SK-N-SH (cell line): ENCODE data around the gene CDR2. TPM values are rescaled to one million over a fixed set of nuclear protein-coding genes. Genes with fewer than 3 reads are reported as not detected.

Experiments used
- CTCF ChIA-PET: fragments of 300-600, 350-600 bp; formaldehyde crosslinking; extraction: SDS; loops from one replicate; lab custom pipeline; 2021; lab: Yijun Ruan, JAX
- POLR2A ChIA-PET: fragments of 350-600 bp; sonication (Branson Sonifier 250); formaldehyde crosslinking; extraction: SDS; loops from one replicate; lab custom pipeline; 2020; ENCODE audit warnings: antibody characterized with exemption, inconsistent platforms; lab: Yijun Ruan, JAX
- DNase-seq: peaks from one replicate; pipeline ENCODE4 v3.0.0; 2012
- H2AFZ ChIP-seq: fragments of 200-600 bp; sonication (generic); 2 replicates; pipeline ENCODE4 v1.8.1; 2016; ENCODE audit warnings: antibody characterized with exemption, mild to moderate bottlenecking, low read depth
- H3F3A ChIP-seq: fragments of 200-600 bp; sonication (generic); replicated peaks from 2 replicates; pipeline ENCODE3; 2016; ENCODE audit warnings: antibody characterized with exemption, mild to moderate bottlenecking; ENCODE audit not compliant: insufficient read depth
- H3K27ac ChIP-seq, 2 experiments: fragments of 200-500 bp in 1 of 2; fragments of 200-600 bp in 1 of 2; sonication (Bioruptor generic) in 1 of 2; sonication (generic), shearing (Covaris generic) in 1 of 2; 2 replicates each; pipeline versions ENCODE4 v1.5.1 to v1.6.1; 2014 to 2016; ENCODE audit warnings: low read depth in 2 of 2, inconsistent platforms in 1 of 2, low read length in 1 of 2, mild to moderate bottlenecking in 1 of 2, mixed read lengths in 1 of 2
- H3K27me3 ChIP-seq: fragments of 200-600 bp; sonication (generic), shearing (Covaris generic); 2 replicates; pipeline ENCODE4 v1.6.1; 2016; ENCODE audit warnings: mixed run types; ENCODE audit not compliant: insufficient read depth
- H3K36me3 ChIP-seq, 2 experiments: fragments of 200-500 bp in 1 of 2; fragments of 200-600 bp in 1 of 2; sonication (Bioruptor generic) in 1 of 2; sonication (generic) in 1 of 2; replicated peaks in 1 of 2; 2 replicates each; pipeline versions ENCODE3 to v1.5.1; 2014 to 2016; ENCODE audit warnings: low read length in 1 of 2, mild to moderate bottlenecking in 1 of 2; ENCODE audit not compliant: insufficient read depth in 2 of 2, control insufficient read depth in 1 of 2
- H3K4me1 ChIP-seq, 2 experiments: fragments of 200-500 bp in 1 of 2; fragments of 200-600 bp in 1 of 2; sonication (Bioruptor generic) in 1 of 2; sonication (generic), shearing (Covaris generic) in 1 of 2; 2 replicates each; pipeline versions ENCODE4 v1.5.1 to v1.6.1; 2014 to 2016; ENCODE audit warnings: low read depth in 1 of 2, low read length in 1 of 2, mixed run types in 1 of 2; ENCODE audit not compliant: insufficient read depth in 2 of 2, control insufficient read depth in 1 of 2
- H3K4me2 ChIP-seq: fragments of 200-600 bp; sonication (generic), shearing (Covaris generic); 2 replicates; pipeline ENCODE4 v1.6.1; 2017; ENCODE audit warnings: mixed run types
- H3K4me3 ChIP-seq, 2 experiments: fragments of 200-500 bp in 1 of 2; fragments of 200-600 bp in 1 of 2; sonication (Bioruptor generic) in 1 of 2; sonication (generic), shearing (Covaris generic) in 1 of 2; 2 replicates each; pipeline versions ENCODE4 v1.5.1 to v1.8.1; 2014 to 2016; ENCODE audit warnings: low read depth in 2 of 2, inconsistent platforms in 1 of 2, low read length in 1 of 2, mild to moderate bottlenecking in 1 of 2, mixed read lengths in 1 of 2, moderate library complexity in 1 of 2
- H3K79me2 ChIP-seq: fragments of 200-600 bp; sonication (generic); 2 replicates; pipeline ENCODE4 v1.8.1; 2017; ENCODE audit warnings: mild to moderate bottlenecking; ENCODE audit not compliant: insufficient read depth
- H3K9ac ChIP-seq: fragments of 200-600 bp; sonication (generic); 2 replicates; pipeline ENCODE4 v1.6.1; 2017; ENCODE audit warnings: mixed run types
- H3K9me2 ChIP-seq: fragments of 200-600 bp; sonication (generic); 2 replicates; pipeline ENCODE4 v1.6.1; 2017; ENCODE audit warnings: mixed run types
- H3K9me3 ChIP-seq: fragments of 200-600 bp; sonication (generic); 2 replicates; pipeline ENCODE4 v1.6.1; 2017; ENCODE audit warnings: mixed run types, mild to moderate bottlenecking, moderate library complexity
- H4K20me1 ChIP-seq: fragments of 200-600 bp; sonication (generic); 2 replicates; pipeline ENCODE4 v1.6.1; 2017; ENCODE audit warnings: mild to moderate bottlenecking, mixed run types; ENCODE audit not compliant: insufficient read depth
- ELF1 ChIP-seq: IDR thresholded peaks from 2 replicates; pipeline ENCODE4 v1.4.0; 2012
- EP300 ChIP-seq, 2 experiments: IDR thresholded peaks; 2 replicates each; pipeline versions ENCODE4 v1.4.0 to v1.6.1; 2012; ENCODE audit warnings: borderline replicate concordance in 1 of 2, low read depth in 1 of 2, low read length in 1 of 2
- EZH2phosphoT487 ChIP-seq: fragments of 200-600 bp; sonication (generic); IDR thresholded peaks from 2 replicates; pipeline ENCODE4 v1.6.1; 2017; ENCODE audit warnings: low read depth, mixed run types, mild to moderate bottlenecking, antibody characterized with exemption, moderate library complexity, borderline replicate concordance
- FOSL2 ChIP-seq: IDR thresholded peaks from 2 replicates; pipeline ENCODE4 v1.4.0; 2012; ENCODE audit warnings: low read depth, mild to moderate bottlenecking, moderate library complexity, borderline replicate concordance
- FOXM1 ChIP-seq: IDR thresholded peaks from 2 replicates; pipeline ENCODE4 v1.4.0; 2012; ENCODE audit warnings: low read depth, mild to moderate bottlenecking
- GATA2 ChIP-seq: sonication (generic); formaldehyde crosslinking; IDR thresholded peaks from 2 replicates; pipeline ENCODE4 v1.5.0; 2020; ENCODE audit warnings: mild to moderate bottlenecking, missing genetic modification reagents
- MXI1 ChIP-seq: IDR thresholded peaks from 2 replicates; pipeline ENCODE4 v1.6.1; 2012; ENCODE audit warnings: mild to moderate bottlenecking, low read depth, low read length, improper control_type of control experiment
- NFIC ChIP-seq: IDR thresholded peaks from 2 replicates; pipeline ENCODE4 v1.4.0; 2012; ENCODE audit warnings: borderline replicate concordance
- NRF1 ChIP-seq: IDR thresholded peaks from 2 replicates; pipeline ENCODE4 v1.6.1; 2012; ENCODE audit warnings: low read depth, mild to moderate bottlenecking, low read length
- RCOR1 ChIP-seq: fragments of 150-350 bp; IDR thresholded peaks from 2 replicates; pipeline ENCODE4 v1.6.1; 2017; ENCODE audit warnings: antibody characterized with exemption, low read length
- RXRA ChIP-seq: IDR thresholded peaks from 2 replicates; pipeline ENCODE4 v1.4.0; 2012; ENCODE audit warnings: low read depth, mild to moderate bottlenecking, borderline replicate concordance
- SMC3 ChIP-seq: IDR thresholded peaks from 2 replicates; pipeline ENCODE4 v1.6.1; 2012; ENCODE audit warnings: low read depth, low read length, improper control_type of control experiment
- TAF1 ChIP-seq: IDR thresholded peaks from 2 replicates; pipeline ENCODE4 v1.6.1; 2012; ENCODE audit warnings: low read depth, mild to moderate bottlenecking, low read length, moderate library complexity, borderline replicate concordance
- TEAD4 ChIP-seq: IDR thresholded peaks from 2 replicates; pipeline ENCODE4 v1.4.0; 2012; ENCODE audit warnings: mild to moderate bottlenecking, borderline replicate concordance; ENCODE audit not compliant: insufficient read depth
- WGBS: methylation state at CpG from one replicate; pipeline ENCODE4 v1.1.6; 2017; ENCODE audit warnings: low lambda C conversion rate; 5-methylcytosine and 5-hydroxymethylcytosine counted together
- polyA plus RNA-seq, 3 experiments: library from polyadenylated mRNA; depleted of rRNA; stranded (reverse); fragments of >200 nt; gene quantifications; 2 replicates each; pipeline ENCODE4 v1.2.3, GENCODE V29; 2012
- TF ChIP-seq, protein P1 (sequence below): fragments of 150-350 bp; IDR thresholded peaks from 2 replicates; pipeline ENCODE4 v1.6.1; 2016; ENCODE audit warnings: mild to moderate bottlenecking, low read depth, low read length
- TF ChIP-seq, protein P2 (sequence below): fragments of 150-350 bp; IDR thresholded peaks from 2 replicates; pipeline ENCODE4 v1.6.1; 2017; ENCODE audit warnings: antibody characterized with exemption, low read length, low read depth, borderline replicate concordance
- TF ChIP-seq, protein P3 (sequence below): fragments of 200-600 bp; sonication (generic); IDR thresholded peaks from 2 replicates; pipeline ENCODE4 v1.6.1; 2017; ENCODE audit warnings: antibody characterized with exemption, mild to moderate bottlenecking, moderate library complexity

The CDR2 gene
- polyA plus RNA-seq, 1 of the 3 experiments (the other 2 are of a cell fraction), result 30.3 TPM

DNA sequence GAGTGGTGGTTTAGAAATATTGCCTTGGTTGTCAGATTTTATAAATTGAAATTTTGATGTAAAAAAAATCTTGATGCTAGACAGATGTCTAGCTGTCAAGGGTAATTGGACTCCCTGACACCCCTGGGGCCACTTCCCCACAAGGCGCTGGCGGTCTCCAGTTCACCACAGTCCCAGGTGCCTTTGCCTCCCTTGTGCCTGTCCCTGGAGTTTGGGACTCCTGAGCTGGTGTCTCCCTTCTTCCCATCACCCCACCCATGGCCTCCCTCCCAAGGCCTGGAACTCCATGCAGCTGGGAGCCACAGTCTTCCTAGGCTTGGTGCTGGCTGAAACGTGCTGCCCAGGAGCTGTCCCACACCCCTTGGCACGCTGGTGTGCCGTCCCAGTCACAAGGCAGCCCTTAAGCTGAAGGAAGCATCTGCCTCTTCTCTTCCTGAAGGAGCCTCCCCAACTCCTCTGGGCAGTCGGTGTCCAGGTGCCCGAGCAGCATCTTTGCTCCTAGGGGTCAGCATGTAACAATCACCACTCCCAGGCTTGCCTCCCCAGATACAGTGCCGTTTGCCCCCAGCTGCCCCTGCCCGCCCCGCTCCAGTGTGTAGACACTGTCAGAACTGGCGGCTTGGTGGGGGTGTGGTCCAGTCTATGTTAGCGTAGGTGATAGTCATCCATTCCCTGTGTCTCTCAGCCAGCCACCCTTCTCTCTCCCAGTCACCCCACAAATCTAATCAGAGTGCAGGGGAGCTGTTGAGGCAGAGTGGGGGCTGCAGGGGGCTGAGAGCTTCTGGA, 51.1 kb downstream of the CDR2 start:
- CTCF ChIA-PET, result interaction anchor here (0.9 to 2.1 kb wide), 3 partner anchors 23 to 1134 kb away, joined by 3 to 8 read pairs (median 3); no protein-coding TSS in a partner anchor
- no peak for DNase-seq
- TF ChIP-seq, protein P1, sequence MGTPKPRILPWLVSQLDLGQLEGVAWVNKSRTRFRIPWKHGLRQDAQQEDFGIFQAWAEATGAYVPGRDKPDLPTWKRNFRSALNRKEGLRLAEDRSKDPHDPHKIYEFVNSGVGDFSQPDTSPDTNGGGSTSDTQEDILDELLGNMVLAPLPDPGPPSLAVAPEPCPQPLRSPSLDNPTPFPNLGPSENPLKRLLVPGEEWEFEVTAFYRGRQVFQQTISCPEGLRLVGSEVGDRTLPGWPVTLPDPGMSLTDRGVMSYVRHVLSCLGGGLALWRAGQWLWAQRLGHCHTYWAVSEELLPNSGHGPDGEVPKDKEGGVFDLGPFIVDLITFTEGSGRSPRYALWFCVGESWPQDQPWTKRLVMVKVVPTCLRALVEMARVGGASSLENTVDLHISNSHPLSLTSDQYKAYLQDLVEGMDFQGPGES, result no peak
- TF ChIP-seq GATA2 (CRISPR knock-in tag) (no peak), TEAD4 (no peak), FOXM1 (no peak), TAF1 (no peak), NFIC (no peak), RCOR1 (no peak), ELF1 (no peak), FOSL2 (no peak), RXRA (no peak), SMC3 (no peak), EZH2phosphoT487 (no peak), NRF1 (no peak), EP300 (IDR thresholded peaks at IDR 0.05; ENCODE audit: borderline replicate concordance in 1 of 2, low read depth in 1 of 2, low read length in 1 of 2) (no peak), MXI1 (no peak)
- TF ChIP-seq, protein P2, sequence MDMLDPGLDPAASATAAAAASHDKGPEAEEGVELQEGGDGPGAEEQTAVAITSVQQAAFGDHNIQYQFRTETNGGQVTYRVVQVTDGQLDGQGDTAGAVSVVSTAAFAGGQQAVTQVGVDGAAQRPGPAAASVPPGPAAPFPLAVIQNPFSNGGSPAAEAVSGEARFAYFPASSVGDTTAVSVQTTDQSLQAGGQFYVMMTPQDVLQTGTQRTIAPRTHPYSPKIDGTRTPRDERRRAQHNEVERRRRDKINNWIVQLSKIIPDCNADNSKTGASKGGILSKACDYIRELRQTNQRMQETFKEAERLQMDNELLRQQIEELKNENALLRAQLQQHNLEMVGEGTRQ, result no peak
- TF ChIP-seq, protein P3, sequence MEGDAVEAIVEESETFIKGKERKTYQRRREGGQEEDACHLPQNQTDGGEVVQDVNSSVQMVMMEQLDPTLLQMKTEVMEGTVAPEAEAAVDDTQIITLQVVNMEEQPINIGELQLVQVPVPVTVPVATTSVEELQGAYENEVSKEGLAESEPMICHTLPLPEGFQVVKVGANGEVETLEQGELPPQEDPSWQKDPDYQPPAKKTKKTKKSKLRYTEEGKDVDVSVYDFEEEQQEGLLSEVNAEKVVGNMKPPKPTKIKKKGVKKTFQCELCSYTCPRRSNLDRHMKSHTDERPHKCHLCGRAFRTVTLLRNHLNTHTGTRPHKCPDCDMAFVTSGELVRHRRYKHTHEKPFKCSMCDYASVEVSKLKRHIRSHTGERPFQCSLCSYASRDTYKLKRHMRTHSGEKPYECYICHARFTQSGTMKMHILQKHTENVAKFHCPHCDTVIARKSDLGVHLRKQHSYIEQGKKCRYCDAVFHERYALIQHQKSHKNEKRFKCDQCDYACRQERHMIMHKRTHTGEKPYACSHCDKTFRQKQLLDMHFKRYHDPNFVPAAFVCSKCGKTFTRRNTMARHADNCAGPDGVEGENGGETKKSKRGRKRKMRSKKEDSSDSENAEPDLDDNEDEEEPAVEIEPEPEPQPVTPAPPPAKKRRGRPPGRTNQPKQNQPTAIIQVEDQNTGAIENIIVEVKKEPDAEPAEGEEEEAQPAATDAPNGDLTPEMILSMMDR, result no peak
- TF ChIP-seq, all 33 proteins: peak for 0
- Histone ChIP-seq H3K36me3 (peaks cover 0 to 65% of the 10 kb centered on the region in 2 experiments), H4K20me1 (0 out of 2 replicates have a peak, but pooled peaks cover 5% of the 10 kb centered on the region), H3K27me3 (no peaks in the 10 kb centered on the region), H3K4me1 (peaks cover 0 to 6% of the 10 kb centered on the region in 2 experiments; a peak in 1 of 4 replicates), H3K27ac (no peak overlapping the region), H2AFZ (no peak overlapping the region), H3K4me2 (no peak overlapping the region), H3K4me3 (no peak overlapping the region), H3K9ac (no peak overlapping the region), H3K79me2 (no peaks in the 10 kb centered on the region; the same call in 1 of the 2 replicates), H3K9me3 (no peaks in the 10 kb centered on the region), H3K9me2 (no peaks in the 10 kb centered on the region), H3F3A (no peaks in the 10 kb centered on the region)
- POLR2A ChIA-PET, result no interaction called here
- WGBS, result 98% methylated on average over 12 of the region's 12 CpGs
